Fibroblast of upper back skin (primary cell): ENCODE results near the gene GRID2.

Experiments used
- DNase-seq: peaks from one replicate; pipeline ENCODE4 v3.0.0-alpha.2; 2013

GRID2 gene

GRCh38 chr4:93719552-93719951 lies 1415.8 kb downstream of the GRID2 start:
- no peak for DNase-seq

GRCh38 chr4:93722446-93722845 lies 1418.7 kb downstream of the GRID2 start:
- DNase-seq: no peak

- no peak for DNase-seq
These were observed 1426.5 kb downstream of the GRID2 start for GRCh38 chr4:93730251-93730650.

- no peak for DNase-seq
These were observed 1427.0 kb downstream of the GRID2 start for GRCh38 chr4:93730760-93731159.

- peak; percentile 18 for DNase-seq
These were observed 1427.7 kb downstream of the GRID2 start for GRCh38 chr4:93731456-93731855.

- DNase-seq: no peak
These were observed 1428.7 kb downstream of the GRID2 start for GRCh38 chr4:93732509-93732908.

- DNase-seq: no peak
These were observed 1437.1 kb downstream of the GRID2 start for GRCh38 chr4:93740890-93741289.

- no peak for DNase-seq
These were observed 1439.3 kb downstream of the GRID2 start for GRCh38 chr4:93743022-93743421.

- no peak for DNase-seq
These were observed 1439.9 kb downstream of the GRID2 start for GRCh38 chr4:93743635-93744034.

- DNase-seq: no peak
These were observed 1441.2 kb downstream of the GRID2 start for GRCh38 chr4:93744961-93745360.

GRCh38 chr4:93746031-93746430 lies 1442.3 kb downstream of the GRID2 start:
- no peak for DNase-seq

- no peak for DNase-seq
These were observed 1443.5 kb downstream of the GRID2 start for GRCh38 chr4:93747220-93747619.

- DNase-seq: no peak
These were observed 1444.9 kb downstream of the GRID2 start for GRCh38 chr4:93748373-93749291.

GRCh38 chr4:93749292-93749761 lies 1445.6 kb downstream of the GRID2 start:
- DNase-seq: no peak

GRCh38 chr4:93751411-93751810 lies 1447.6 kb downstream of the GRID2 start:
- no peak for DNase-seq

- no peak for DNase-seq
These were observed 1452.3 kb downstream of the GRID2 start for GRCh38 chr4:93756101-93756500.

- no peak for DNase-seq
These were observed 1455.7 kb downstream of the GRID2 start for GRCh38 chr4:93759506-93759905.

GRCh38 chr4:93760284-93760683 lies 1456.5 kb downstream of the GRID2 start:
- DNase-seq: no peak

GRCh38 chr4:93761286-93761685 lies 1457.5 kb downstream of the GRID2 start:
- DNase-seq: no peak

GRCh38 chr4:93764639-93765246 lies 1461.0 kb downstream of the GRID2 start:
- DNase-seq: peak; percentile 49

GRCh38 chr4:93767917-93768316 lies 1464.2 kb downstream of the GRID2 start:
- DNase-seq: no peak

GRCh38 chr4:93770201-93770600 lies 1466.4 kb downstream of the GRID2 start:
- no peak for DNase-seq

GRCh38 chr4:93771640-93772411 lies 1468.1 kb downstream of the GRID2 start:
- DNase-seq: no peak
